SK-N-SH (cell line): Measurements from ENCODE around the gene MACROD1. TPM values are rescaled to one million over a fixed set of nuclear protein-coding genes. Genes with fewer than 3 reads are reported as not detected.

ENCODE experiments used
- ELF1 ChIP-seq: IDR thresholded peaks from 2 replicates; pipeline ENCODE4 v1.4.0; 2012
- EZH2phosphoT487 ChIP-seq: fragments of 200-600 bp; sonication (generic); IDR thresholded peaks from 2 replicates; pipeline ENCODE4 v1.6.1; 2017; ENCODE audit warnings: low read depth, mixed run types, mild to moderate bottlenecking, antibody characterized with exemption, moderate library complexity, borderline replicate concordance
- FOSL2 ChIP-seq: IDR thresholded peaks from 2 replicates; pipeline ENCODE4 v1.4.0; 2012; ENCODE audit warnings: low read depth, mild to moderate bottlenecking, moderate library complexity, borderline replicate concordance
- FOXM1 ChIP-seq: IDR thresholded peaks from 2 replicates; pipeline ENCODE4 v1.4.0; 2012; ENCODE audit warnings: low read depth, mild to moderate bottlenecking
- GATA2 ChIP-seq: sonication (generic); formaldehyde crosslinking; IDR thresholded peaks from 2 replicates; pipeline ENCODE4 v1.5.0; 2020; ENCODE audit warnings: mild to moderate bottlenecking, missing genetic modification reagents
- NFIC ChIP-seq: IDR thresholded peaks from 2 replicates; pipeline ENCODE4 v1.4.0; 2012; ENCODE audit warnings: borderline replicate concordance
- RCOR1 ChIP-seq: fragments of 150-350 bp; IDR thresholded peaks from 2 replicates; pipeline ENCODE4 v1.6.1; 2017; ENCODE audit warnings: antibody characterized with exemption, low read length
- SMC3 ChIP-seq: IDR thresholded peaks from 2 replicates; pipeline ENCODE4 v1.6.1; 2012; ENCODE audit warnings: low read depth, low read length, improper control_type of control experiment
- TAF1 ChIP-seq: IDR thresholded peaks from 2 replicates; pipeline ENCODE4 v1.6.1; 2012; ENCODE audit warnings: low read depth, mild to moderate bottlenecking, low read length, moderate library complexity, borderline replicate concordance
- TEAD4 ChIP-seq: IDR thresholded peaks from 2 replicates; pipeline ENCODE4 v1.4.0; 2012; ENCODE audit warnings: mild to moderate bottlenecking, borderline replicate concordance; ENCODE audit not compliant: insufficient read depth
- YY1 ChIP-seq: IDR thresholded peaks from 2 replicates; pipeline ENCODE4 v1.4.0; 2012; ENCODE audit warnings: low read depth, mild to moderate bottlenecking
- polyA plus RNA-seq, 3 experiments: library from polyadenylated mRNA; depleted of rRNA; stranded (reverse); fragments of >200 nt; gene quantifications; 2 replicates each; pipeline ENCODE4 v1.2.3, GENCODE V29; 2012
- TF ChIP-seq, protein P1 (sequence below): IDR thresholded peaks from 2 replicates; pipeline ENCODE4 v1.4.0; 2012; ENCODE audit warnings: low read depth, borderline replicate concordance
- TF ChIP-seq, protein P2 (sequence below): fragments of 200-600 bp; sonication (generic); IDR thresholded peaks from 2 replicates; pipeline ENCODE4 v1.6.1; 2017; ENCODE audit warnings: antibody characterized with exemption, mild to moderate bottlenecking, moderate library complexity
- TF ChIP-seq, protein P3 (sequence below): IDR thresholded peaks from 2 replicates; pipeline ENCODE4 v1.6.1; 2012; ENCODE audit warnings: mild to moderate bottlenecking, low read depth, low read length, moderate library complexity
- TF ChIP-seq, protein P4 (sequence below): IDR thresholded peaks from 2 replicates; pipeline ENCODE4; 2012
- TF ChIP-seq, protein P5 (sequence below): IDR thresholded peaks from 2 replicates; pipeline ENCODE4 v1.4.0; 2012; ENCODE audit warnings: low read depth, borderline replicate concordance
- TF ChIP-seq, protein P6 (sequence below): IDR thresholded peaks from 2 replicates; pipeline ENCODE4 v1.4.0; 2012; ENCODE audit warnings: low read depth

The MACROD1 gene
- polyA plus RNA-seq, 1 of the 3 experiments (the other 2 are of a cell fraction) = 49.1 TPM

DNA sequence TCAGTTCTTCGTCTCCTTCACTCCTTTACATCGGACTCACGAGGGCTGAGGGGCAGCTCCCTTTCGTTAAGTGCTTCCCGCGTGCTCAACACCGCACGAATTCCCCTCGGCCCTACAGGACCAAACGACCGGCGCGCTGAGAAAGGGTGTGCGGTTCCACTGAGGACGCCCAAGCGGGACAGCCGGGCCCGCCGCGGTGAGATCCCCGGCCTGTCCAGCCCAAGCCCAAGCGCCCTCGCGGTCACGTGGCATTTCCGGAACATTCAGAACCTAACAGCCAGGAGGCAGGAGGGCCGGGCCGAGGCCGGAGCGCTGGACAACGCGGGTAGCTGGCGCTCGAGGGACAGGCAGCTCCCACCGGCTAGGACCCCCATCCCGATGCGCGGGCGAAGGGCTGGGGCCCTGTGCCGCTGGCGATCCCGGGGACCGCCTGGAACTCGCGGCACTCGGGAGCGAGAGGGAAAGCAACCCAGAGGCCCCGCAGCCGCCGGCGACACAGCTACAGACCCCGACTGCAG lies 19.3 kb upstream of the MACROD1 start (continued):
- peak; percentile 98 for TF ChIP-seq TAF1
- TF ChIP-seq EZH2phosphoT487 = no peak
- no peak for TF ChIP-seq RCOR1
- TF ChIP-seq, protein P1, sequence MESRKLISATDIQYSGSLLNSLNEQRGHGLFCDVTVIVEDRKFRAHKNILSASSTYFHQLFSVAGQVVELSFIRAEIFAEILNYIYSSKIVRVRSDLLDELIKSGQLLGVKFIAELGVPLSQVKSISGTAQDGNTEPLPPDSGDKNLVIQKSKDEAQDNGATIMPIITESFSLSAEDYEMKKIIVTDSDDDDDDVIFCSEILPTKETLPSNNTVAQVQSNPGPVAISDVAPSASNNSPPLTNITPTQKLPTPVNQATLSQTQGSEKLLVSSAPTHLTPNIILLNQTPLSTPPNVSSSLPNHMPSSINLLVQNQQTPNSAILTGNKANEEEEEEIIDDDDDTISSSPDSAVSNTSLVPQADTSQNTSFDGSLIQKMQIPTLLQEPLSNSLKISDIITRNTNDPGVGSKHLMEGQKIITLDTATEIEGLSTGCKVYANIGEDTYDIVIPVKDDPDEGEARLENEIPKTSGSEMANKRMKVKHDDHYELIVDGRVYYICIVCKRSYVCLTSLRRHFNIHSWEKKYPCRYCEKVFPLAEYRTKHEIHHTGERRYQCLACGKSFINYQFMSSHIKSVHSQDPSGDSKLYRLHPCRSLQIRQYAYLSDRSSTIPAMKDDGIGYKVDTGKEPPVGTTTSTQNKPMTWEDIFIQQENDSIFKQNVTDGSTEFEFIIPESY = no peak
- no peak for TF ChIP-seq SMC3
- TF ChIP-seq, protein P2, sequence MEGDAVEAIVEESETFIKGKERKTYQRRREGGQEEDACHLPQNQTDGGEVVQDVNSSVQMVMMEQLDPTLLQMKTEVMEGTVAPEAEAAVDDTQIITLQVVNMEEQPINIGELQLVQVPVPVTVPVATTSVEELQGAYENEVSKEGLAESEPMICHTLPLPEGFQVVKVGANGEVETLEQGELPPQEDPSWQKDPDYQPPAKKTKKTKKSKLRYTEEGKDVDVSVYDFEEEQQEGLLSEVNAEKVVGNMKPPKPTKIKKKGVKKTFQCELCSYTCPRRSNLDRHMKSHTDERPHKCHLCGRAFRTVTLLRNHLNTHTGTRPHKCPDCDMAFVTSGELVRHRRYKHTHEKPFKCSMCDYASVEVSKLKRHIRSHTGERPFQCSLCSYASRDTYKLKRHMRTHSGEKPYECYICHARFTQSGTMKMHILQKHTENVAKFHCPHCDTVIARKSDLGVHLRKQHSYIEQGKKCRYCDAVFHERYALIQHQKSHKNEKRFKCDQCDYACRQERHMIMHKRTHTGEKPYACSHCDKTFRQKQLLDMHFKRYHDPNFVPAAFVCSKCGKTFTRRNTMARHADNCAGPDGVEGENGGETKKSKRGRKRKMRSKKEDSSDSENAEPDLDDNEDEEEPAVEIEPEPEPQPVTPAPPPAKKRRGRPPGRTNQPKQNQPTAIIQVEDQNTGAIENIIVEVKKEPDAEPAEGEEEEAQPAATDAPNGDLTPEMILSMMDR = peak; percentile 34
- TF ChIP-seq, protein P3, sequence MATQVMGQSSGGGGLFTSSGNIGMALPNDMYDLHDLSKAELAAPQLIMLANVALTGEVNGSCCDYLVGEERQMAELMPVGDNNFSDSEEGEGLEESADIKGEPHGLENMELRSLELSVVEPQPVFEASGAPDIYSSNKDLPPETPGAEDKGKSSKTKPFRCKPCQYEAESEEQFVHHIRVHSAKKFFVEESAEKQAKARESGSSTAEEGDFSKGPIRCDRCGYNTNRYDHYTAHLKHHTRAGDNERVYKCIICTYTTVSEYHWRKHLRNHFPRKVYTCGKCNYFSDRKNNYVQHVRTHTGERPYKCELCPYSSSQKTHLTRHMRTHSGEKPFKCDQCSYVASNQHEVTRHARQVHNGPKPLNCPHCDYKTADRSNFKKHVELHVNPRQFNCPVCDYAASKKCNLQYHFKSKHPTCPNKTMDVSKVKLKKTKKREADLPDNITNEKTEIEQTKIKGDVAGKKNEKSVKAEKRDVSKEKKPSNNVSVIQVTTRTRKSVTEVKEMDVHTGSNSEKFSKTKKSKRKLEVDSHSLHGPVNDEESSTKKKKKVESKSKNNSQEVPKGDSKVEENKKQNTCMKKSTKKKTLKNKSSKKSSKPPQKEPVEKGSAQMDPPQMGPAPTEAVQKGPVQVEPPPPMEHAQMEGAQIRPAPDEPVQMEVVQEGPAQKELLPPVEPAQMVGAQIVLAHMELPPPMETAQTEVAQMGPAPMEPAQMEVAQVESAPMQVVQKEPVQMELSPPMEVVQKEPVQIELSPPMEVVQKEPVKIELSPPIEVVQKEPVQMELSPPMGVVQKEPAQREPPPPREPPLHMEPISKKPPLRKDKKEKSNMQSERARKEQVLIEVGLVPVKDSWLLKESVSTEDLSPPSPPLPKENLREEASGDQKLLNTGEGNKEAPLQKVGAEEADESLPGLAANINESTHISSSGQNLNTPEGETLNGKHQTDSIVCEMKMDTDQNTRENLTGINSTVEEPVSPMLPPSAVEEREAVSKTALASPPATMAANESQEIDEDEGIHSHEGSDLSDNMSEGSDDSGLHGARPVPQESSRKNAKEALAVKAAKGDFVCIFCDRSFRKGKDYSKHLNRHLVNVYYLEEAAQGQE = peak; percentile 61
- TF ChIP-seq YY1 = peak; percentile 54; the same call in 1 of the 2 replicates
- TF ChIP-seq, protein P4, sequence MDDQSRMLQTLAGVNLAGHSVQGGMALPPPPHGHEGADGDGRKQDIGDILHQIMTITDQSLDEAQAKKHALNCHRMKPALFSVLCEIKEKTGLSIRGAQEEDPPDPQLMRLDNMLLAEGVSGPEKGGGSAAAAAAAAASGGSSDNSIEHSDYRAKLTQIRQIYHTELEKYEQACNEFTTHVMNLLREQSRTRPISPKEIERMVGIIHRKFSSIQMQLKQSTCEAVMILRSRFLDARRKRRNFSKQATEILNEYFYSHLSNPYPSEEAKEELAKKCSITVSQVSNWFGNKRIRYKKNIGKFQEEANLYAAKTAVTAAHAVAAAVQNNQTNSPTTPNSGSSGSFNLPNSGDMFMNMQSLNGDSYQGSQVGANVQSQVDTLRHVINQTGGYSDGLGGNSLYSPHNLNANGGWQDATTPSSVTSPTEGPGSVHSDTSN = no peak
- no peak for TF ChIP-seq NFIC
- TF ChIP-seq FOXM1 = no peak
- TF ChIP-seq GATA2 (CRISPR knock-in tag) = no peak
- TF ChIP-seq, protein P5, sequence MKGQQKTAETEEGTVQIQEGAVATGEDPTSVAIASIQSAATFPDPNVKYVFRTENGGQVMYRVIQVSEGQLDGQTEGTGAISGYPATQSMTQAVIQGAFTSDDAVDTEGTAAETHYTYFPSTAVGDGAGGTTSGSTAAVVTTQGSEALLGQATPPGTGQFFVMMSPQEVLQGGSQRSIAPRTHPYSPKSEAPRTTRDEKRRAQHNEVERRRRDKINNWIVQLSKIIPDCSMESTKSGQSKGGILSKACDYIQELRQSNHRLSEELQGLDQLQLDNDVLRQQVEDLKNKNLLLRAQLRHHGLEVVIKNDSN = peak; percentile 91
- no peak for TF ChIP-seq TEAD4
- no peak for TF ChIP-seq FOSL2
- TF ChIP-seq ELF1 = peak; percentile 26; the same call in 1 of the 2 replicates
- TF ChIP-seq, protein P6, sequence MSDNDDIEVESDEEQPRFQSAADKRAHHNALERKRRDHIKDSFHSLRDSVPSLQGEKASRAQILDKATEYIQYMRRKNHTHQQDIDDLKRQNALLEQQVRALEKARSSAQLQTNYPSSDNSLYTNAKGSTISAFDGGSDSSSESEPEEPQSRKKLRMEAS = peak; percentile 99
